ENCODE data around the gene CACNA1D.
"Not testable (repeated sequence)": the region's sequence is repeated elsewhere in the genome, so short reads cannot be mapped to it uniquely, and the experiment has no call there.

The CACNA1D gene

GRCh38 chr3:53493963-53494791 is at the start of gene CACNA1D:
CACNA1D (plus strand) TSS chr3:53494611; CDS start chr3:53495167, 556 bp downstream.
- DNase-seq (ENCODE audit: insufficient read length, low spot score) (peak; percentile 46), FAIRE-seq (no peak)

- FAIRE-seq, result no peak
- DNase-seq (ENCODE audit: insufficient read length, low spot score), result no peak
These were observed 37.3 kb upstream of the CACNA1D start for GRCh38 chr3:53457068-53457467.

DNA sequence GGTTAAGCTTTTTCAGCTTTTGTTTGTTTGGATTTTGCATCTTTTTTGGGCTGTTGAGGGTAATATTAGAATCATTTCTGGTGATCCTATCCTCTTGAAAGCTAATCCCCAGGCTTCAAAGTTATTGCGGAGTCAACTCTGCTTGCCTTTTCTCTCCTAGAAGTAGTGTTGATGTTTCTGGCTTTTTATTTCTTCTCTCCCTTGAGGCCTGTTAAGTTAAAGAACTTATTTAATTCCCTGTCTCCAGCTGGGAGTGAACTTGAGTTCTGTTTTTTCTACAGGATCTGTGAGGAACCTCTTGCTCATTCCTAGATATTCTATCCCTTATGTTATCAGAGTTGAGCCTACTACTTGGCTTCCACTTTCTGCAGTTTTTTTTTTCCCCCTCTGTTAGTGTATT is 34.1 kb upstream of the CACNA1D start:
- FAIRE-seq (no peak), DNase-seq (ENCODE audit: insufficient read length, low spot score) (no peak)

DNA sequence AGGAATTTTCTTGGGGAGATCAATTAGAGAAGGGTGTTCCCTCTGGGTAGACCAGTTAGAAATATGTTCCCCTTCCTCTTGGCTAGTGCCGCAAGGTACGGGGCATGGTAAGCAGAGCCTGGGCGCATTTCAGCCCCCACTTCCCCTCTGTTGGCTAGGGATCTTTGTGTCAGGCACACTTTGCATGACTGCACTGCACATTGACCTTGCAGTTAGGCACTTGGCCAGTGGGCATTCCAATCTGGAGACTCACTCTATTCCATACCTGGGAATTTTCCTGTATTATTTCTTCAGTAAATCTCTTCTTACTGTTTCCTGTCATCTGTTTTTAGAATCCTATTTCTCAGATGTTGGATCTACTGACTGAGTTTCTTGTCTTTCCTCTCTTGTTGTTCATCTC is 30.0 kb upstream of the CACNA1D start:
- DNase-seq (ENCODE audit: insufficient read length, low spot score), result no peak
- no peak for FAIRE-seq

DNA sequence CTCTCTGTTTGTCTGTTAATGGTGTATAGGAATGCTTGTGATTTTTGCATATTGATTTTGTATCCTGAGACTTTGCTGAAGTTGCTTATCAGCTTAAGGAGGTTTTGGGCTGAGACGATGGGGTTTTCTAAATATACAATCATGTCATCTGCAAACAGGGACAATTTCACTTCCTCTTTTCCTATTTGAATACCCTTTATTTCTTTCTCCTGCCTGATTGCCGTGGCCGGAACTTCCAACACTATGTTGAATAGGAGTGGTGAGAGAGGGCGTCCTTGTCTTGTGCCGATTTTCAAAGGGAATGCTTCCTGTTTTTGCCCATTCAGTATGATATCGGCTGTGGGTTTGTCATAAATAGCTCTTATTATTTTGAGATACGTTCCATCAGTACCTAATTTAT is 24.7 kb upstream of the CACNA1D start:
- DNase-seq (ENCODE audit: insufficient read length, low spot score); FAIRE-seq: not testable (repeated sequence)

- no peak for FAIRE-seq
- no peak for DNase-seq (ENCODE audit: insufficient read length, low spot score)
These were observed 21.0 kb upstream of the CACNA1D start for GRCh38 chr3:53473422-53473821.

DNA sequence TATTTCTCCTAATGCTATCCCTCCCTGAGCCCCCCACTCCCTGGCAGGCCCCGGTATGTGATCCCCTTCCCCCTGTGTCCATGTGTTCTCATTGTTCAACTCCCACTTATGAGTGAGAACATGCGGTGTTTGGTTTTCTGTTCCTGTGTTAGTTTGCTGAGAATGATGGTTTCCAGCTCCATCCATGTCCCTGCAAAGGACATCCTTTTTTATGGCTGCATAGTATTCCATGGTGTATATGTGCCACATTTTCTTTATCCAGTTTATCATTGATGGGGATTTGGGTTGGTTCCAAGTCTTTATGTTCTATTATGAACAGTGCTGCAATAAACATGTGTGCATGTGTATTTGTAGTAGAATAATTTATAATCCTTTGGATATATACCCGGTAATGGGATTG is 18.0 kb upstream of the CACNA1D start:
- FAIRE-seq; DNase-seq (ENCODE audit: insufficient read length, low spot score): not testable (repeated sequence)

- not testable (repeated sequence) for DNase-seq (ENCODE audit: insufficient read length, low spot score); FAIRE-seq
These were observed 16.7 kb upstream of the CACNA1D start for GRCh38 chr3:53477689-53478088.

GRCh38 chr3:53478166-53478830 is 16.1 kb upstream of the CACNA1D start:
- DNase-seq (ENCODE audit: insufficient read length, low spot score), result no peak
- FAIRE-seq, result no peak

- FAIRE-seq, result no peak
These were observed 15.3 kb upstream of the CACNA1D start for GRCh38 chr3:53478921-53479664.

DNA sequence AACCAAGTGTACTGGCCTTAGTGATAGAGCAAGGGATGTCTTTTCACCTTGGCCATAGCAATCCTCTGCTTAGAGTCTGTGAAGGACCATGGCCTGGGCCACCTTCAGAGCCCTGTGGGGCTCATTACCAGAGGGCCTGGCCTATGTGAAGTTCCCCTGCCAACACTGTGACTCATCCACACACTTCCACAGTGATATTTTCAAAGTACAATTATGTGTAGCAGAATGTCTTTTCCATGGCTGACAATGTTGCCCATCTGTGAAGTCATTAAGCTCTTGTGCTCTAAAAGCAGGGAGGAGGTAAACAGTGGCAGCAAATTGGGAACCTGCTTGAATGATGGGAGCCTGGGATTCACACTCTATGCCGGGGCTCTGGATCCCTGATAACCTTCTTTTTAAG is 12.2 kb upstream of the CACNA1D start:
- DNase-seq (ENCODE audit: insufficient read length, low spot score) (no peak), FAIRE-seq (no peak)

More at GRCh38 chr3:53478921-53479664, 15.3 kb upstream of the CACNA1D start:
- no peak for DNase-seq (ENCODE audit: insufficient read length, low spot score)

DNA sequence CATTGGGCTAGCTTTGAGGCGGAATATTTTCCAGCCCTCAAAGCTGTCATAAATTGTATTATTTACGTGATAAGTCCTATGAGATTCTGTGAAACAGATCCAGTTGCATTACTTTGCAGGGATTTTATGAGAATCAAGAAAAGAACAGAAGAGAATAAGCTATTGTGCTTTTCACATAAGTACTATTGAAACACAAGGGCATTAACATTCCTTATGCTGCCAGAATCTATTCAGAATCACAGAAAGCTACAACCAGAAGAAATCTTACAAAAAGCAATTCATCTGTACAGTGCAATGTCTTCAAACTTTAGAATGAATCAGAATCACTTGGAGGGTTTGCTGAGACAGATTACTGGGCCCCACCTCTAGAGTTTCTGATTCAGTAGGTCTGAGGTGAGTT is 10.6 kb upstream of the CACNA1D start:
- FAIRE-seq, result no peak

GRCh38 chr3:53484984-53485383 is 9.4 kb upstream of the CACNA1D start:
- FAIRE-seq, result no peak
- no peak for DNase-seq (ENCODE audit: insufficient read length, low spot score)

More for the DNA sequence above, 10.6 kb upstream of the CACNA1D start:
- DNase-seq (ENCODE audit: insufficient read length, low spot score), result no peak

DNA sequence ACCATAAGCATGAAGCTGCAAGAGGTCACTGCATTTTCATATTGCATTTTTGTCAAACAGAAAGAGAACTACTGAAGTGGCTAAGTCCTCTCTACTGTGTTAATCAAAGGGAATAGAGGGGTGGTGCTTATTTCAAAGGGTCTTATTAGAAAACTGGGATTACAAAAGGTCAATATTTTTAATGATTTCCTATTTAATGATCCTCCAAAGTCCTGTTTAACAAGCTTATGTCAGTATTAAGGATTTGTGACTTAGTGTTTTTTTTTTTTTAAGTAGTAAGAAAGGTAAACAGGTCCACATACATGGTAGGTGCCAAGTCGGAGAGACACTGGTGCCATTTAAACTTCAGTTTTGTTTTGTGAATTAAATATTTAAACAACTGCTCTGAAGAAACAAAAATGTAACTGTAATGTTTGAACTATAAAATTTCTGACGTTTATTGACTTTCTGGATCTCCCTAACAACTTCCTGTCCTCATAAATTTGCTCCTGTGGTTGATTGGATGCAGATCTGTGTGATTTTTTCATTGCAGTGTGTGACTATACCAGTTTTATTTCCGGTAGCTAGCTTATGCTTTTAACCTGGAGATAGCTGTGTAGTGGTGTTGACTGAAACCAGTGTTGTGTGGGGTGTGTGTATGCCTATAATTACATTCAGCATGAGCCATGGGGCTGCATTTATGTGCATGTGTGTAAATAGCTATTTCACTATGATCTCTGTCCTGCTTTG is 8.6 kb upstream of the CACNA1D start:
- no peak for FAIRE-seq
- no peak for DNase-seq (ENCODE audit: insufficient read length, low spot score)

- no peak for FAIRE-seq
- no peak for DNase-seq (ENCODE audit: insufficient read length, low spot score)
These were observed 7.3 kb upstream of the CACNA1D start for GRCh38 chr3:53486961-53487654.

DNA sequence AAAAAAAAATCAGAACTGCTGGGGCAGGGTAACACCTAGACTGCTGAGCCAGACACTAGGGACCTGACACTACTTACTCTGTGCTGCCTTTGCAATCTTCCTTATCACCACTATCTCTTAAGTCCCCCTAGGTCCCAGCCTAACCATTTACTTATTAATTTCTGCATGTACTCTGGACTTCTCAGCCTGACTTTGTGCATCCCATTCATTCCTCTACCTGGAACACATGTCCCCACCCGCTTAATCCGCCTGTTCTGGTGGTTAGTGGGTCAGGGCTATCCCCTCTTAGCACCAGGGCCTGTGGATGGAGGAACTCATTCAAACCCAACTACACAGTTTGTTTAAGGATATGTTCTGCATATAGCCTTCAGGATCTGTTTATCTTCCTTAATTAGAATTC is 5.0 kb upstream of the CACNA1D start:
- FAIRE-seq (no peak), DNase-seq (ENCODE audit: insufficient read length, low spot score) (no peak)

DNA sequence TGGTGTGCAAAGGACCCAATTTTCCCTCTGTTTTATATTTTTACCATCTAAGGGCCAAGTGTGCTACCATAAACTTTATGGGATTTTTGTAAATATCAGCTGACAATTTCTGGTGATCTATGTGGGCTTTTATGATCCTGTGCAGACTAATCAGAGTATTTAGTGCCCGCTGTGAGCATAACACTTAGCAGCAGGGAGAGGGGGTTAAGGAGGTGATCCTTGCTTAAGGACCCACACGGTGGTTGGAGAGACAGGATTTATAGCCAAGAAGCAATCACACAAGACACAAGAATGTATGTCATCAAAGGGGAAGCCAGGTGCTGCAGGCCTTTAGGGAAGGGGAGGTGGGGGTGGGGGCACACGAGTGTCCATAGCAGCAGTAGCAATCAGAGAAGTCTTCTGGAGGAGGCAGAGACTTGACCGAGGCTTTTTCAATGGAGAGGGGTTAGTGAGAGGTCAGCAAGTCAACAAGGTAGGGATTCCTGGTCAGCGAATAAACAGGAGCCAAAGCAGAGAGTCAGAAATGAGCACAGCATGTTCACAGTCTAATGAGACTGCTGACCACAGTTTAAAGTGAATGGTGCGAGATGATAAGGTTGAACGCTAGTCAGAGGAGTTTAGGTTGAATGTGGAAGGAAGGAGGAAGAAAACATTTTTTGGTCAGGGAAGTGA is 4.5 kb upstream of the CACNA1D start:
- DNase-seq (ENCODE audit: insufficient read length, low spot score) (no peak), FAIRE-seq (no peak)

DNA sequence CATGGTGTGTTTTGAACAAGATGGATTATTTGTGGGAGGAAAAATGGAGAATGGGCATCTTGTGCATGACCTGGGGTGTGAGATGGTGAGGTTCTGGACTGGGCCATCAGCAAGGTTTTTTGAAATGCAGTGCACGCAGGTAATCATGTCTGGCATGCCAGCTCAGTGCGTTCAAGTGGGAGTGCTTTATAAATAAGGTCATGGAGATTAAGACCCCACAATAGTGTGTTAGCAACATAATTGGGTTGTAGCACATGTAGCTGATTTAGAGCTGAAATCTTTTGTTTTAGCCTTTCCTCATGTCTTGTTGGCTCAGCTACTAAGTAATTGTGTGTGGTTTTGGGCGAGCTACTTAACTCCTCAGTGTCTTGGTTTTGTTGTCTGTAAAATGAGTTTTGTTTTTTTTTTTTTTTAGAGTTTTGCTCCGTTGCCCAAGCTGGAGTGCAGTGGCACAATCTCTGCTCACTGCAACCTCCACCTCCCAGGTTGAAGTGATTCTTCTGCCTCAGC is 3.9 kb upstream of the CACNA1D start:
- DNase-seq (ENCODE audit: insufficient read length, low spot score), result no peak
- FAIRE-seq, result no peak

DNA sequence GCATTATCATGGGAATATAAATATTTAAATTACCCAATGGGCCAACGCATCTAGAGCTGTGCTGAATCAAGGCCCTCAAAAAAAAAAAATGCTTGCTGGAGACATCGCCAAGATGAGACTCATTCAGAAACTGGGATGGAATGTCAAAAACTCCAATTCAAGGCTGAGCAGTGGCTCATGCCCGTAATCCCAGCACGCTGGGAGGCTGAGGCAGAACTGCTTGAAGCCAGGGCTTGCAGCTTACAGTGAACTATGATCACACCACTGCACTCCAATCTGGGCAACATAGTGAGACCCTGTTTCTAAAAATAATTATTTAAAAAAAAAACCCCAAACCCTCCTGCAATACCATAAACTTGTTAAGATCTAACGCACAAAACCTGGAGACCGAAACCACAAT is 3.1 kb upstream of the CACNA1D start:
- DNase-seq (ENCODE audit: insufficient read length, low spot score), result no peak
- no peak for FAIRE-seq
